UCSD-AML1 (cell line): Measurements from ENCODE around the gene GMPR2.
A peak's percentile ranks its signal among the peaks of the same experiment; 100 is the strongest.

Source experiments
- DNase-seq: peaks from one replicate; lab custom pipeline; 2025; ENCODE audit not compliant: unreplicated experiment; lab: John Stamatoyannopoulos, UW

Gene GMPR2

GRCh38 chr14:24263848-24264247 lies 31.1 kb downstream of the GMPR2 start:
- no peak for DNase-seq

GRCh38 chr14:24264298-24264697 lies 31.6 kb downstream of the GMPR2 start:
- no peak for DNase-seq

- no peak for DNase-seq
Observed at GRCh38 chr14:24266344-24267244, 33.9 kb downstream of the GMPR2 start.

- DNase-seq = no peak
Observed at GRCh38 chr14:24267516-24267915, 34.8 kb downstream of the GMPR2 start.

GRCh38 chr14:24268225-24268624 lies 35.5 kb downstream of the GMPR2 start:
- no peak for DNase-seq

GRCh38 chr14:24269368-24269767 lies 36.6 kb downstream of the GMPR2 start:
- DNase-seq = no peak

GRCh38 chr14:24269910-24270536 lies 37.3 kb downstream of the GMPR2 start:
- no peak for DNase-seq

GRCh38 chr14:24270537-24271133 lies 37.9 kb downstream of the GMPR2 start:
- DNase-seq = no peak

GRCh38 chr14:24271134-24271833 lies 38.6 kb downstream of the GMPR2 start, which contains the start of gene RABGGTA:
Gene RABGGTA, minus strand, starts transcription at chr14:24271597. Its CDS starts 482 bp downstream, at chr14:24271115.
- DNase-seq = peak; percentile 89

- DNase-seq = no peak
Observed at GRCh38 chr14:24271834-24272263, 39.1 kb downstream of the GMPR2 start.

- DNase-seq = no peak
Observed at GRCh38 chr14:24272467-24272866, 39.7 kb downstream of the GMPR2 start.

GRCh38 chr14:24273422-24273998 lies 40.8 kb downstream of the GMPR2 start:
- DNase-seq = no peak

- DNase-seq = no peak
Observed at GRCh38 chr14:24274101-24274543, 41.4 kb downstream of the GMPR2 start.

GRCh38 chr14:24277071-24277470 lies 44.3 kb downstream of the GMPR2 start:
- DNase-seq = no peak

GRCh38 chr14:24277606-24278321 lies 45.0 kb downstream of the GMPR2 start:
- DNase-seq = peak; percentile 67

- no peak for DNase-seq
Observed at GRCh38 chr14:24278424-24278823, 45.7 kb downstream of the GMPR2 start.

GRCh38 chr14:24279301-24280186 lies 46.8 kb downstream of the GMPR2 start:
- DNase-seq = peak; percentile 48

GRCh38 chr14:24280797-24281460 lies 48.2 kb downstream of the GMPR2 start:
- DNase-seq = no peak

GRCh38 chr14:24281636-24282035 lies 48.9 kb downstream of the GMPR2 start:
- DNase-seq = no peak
